Smooth muscle cell (in vitro differentiated cells): ENCODE data around the gene NELFB. TPM values are rescaled to one million over a fixed set of nuclear protein-coding genes. Genes with fewer than 3 reads are reported as not detected.

Source experiments
- DNase-seq: peaks from one replicate; lab custom pipeline; 2025; ENCODE audit not compliant: unreplicated experiment; lab: John Stamatoyannopoulos, UW
- H2AFZ ChIP-seq: fragments of 200-600 bp; sonication (generic); 2 replicates; pipeline ENCODE4 v1.6.0; 2016; ENCODE audit warnings: antibody characterized with exemption, low read depth, mild to moderate bottlenecking
- H3F3A ChIP-seq: fragments of 200-600 bp; sonication (generic); 2 replicates; pipeline ENCODE4 v1.6.0; 2017; ENCODE audit warnings: antibody characterized with exemption, low read depth
- H3K27ac ChIP-seq: fragments of 200-600 bp; sonication (generic); 2 replicates; pipeline ENCODE4 v1.5.1; 2016; ENCODE audit warnings: low read depth, mild to moderate bottlenecking
- H3K27me3 ChIP-seq: fragments of 200-600 bp; sonication (generic); 2 replicates; pipeline ENCODE4 v1.6.1; 2016; ENCODE audit warnings: low read depth, mild to moderate bottlenecking
- H3K36me3 ChIP-seq: fragments of 200-600 bp; sonication (generic); 2 replicates; pipeline ENCODE4 v1.5.1; 2016; ENCODE audit warnings: low read depth
- H3K4me1 ChIP-seq: fragments of 200-600 bp; sonication (generic); 2 replicates; pipeline ENCODE4 v1.5.1; 2016; ENCODE audit warnings: low read depth
- H3K4me2 ChIP-seq: fragments of 200-600 bp; sonication (generic); 2 replicates; pipeline ENCODE4 v1.6.0; 2016; ENCODE audit warnings: mild to moderate bottlenecking
- H3K4me3 ChIP-seq: fragments of 200-600 bp; sonication (generic); 2 replicates; pipeline ENCODE4 v1.5.1; 2016; ENCODE audit warnings: mild to moderate bottlenecking
- H3K79me2 ChIP-seq: fragments of 200-600 bp; sonication (generic); 2 replicates; pipeline ENCODE4 v1.6.0; 2016; ENCODE audit warnings: low read depth, mild to moderate bottlenecking
- H3K9ac ChIP-seq: fragments of 200-600 bp; sonication (generic); 2 replicates; pipeline ENCODE4 v1.6.0; 2016; ENCODE audit warnings: low read depth
- H3K9me3 ChIP-seq: fragments of 200-600 bp; sonication (generic); replicated peaks from 2 replicates; pipeline ENCODE4 v1.5.1; 2016; ENCODE audit warnings: low read depth
- H4K20me1 ChIP-seq: fragments of 200-600 bp; sonication (generic); 2 replicates; pipeline ENCODE4 v1.6.0; 2016; ENCODE audit warnings: low read depth
- CTCF ChIP-seq: fragments of 200-600 bp; sonication (generic); IDR thresholded peaks from 2 replicates; pipeline ENCODE4 v1.5.1; 2017; ENCODE audit warnings: borderline replicate concordance, mild to moderate bottlenecking, antibody characterized with exemption; ENCODE audit not compliant: insufficient read depth, poor library complexity, severe bottlenecking
- WGBS: methylation state at CpG from one replicate; pipeline ENCODE4 v1.1.7; 2016; ENCODE audit warnings: low lambda C conversion rate; 5-methylcytosine and 5-hydroxymethylcytosine counted together
- polyA plus RNA-seq: library from polyadenylated mRNA; unstranded; fragments of >200 nt; fragmentation: Nextera tagmentation; extraction: Ambion mirVana; gene quantifications from 2 replicates; pipeline ENCODE4 v1.2.1, GENCODE V29; 2016
- total RNA-seq: library from RNA; depleted of rRNA; stranded (reverse); fragments of >200 nt; gene quantifications from 2 replicates; pipeline ENCODE4 v1.2.3, GENCODE V29; 2014

The NELFB gene
- total and polyA plus RNA-seq, 2 experiments from 2014 or later, result 23.3 to 60.9 TPM

DNA sequence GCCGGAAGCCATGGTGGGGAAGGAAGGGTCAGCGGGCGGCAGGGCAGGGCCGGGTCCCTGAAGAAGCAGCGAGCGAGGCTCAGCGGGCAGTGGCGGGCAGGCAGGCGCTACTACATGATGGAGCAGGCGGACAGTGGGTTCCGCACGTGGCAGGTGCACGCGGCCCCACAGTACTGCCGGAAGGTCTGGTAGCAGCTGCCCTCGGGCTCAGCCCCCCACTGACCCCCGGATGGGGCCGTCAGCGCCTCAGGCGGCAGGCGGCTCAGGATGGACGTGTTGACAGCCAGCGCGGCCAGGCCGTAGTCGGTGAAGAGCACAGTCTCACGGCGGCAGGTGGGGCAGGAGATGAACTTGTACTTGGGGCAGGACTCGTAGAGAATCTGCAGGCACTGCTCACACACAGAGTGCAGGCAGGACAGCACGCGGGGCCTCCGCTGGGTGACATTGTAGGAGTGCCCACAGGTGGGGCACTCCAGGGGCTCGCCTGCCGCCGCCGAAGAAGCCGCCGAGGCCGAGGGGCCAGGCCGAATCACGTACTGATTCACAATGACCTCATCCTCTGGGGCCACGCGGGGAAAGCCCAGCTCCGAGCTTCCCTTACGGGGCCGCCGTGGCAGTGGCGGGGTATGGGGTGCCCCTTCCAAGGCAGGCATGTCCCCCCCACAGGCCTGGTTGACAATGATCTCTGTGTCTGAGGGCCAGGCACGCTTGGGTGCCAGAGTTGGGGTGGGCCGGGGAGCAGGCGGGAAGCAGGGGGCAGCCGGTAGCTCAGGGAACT, 34.6 kb upstream of the NELFB start:
- H3K36me3 ChIP-seq, result no peaks in the 10 kb centered on the region
- 93% methylated on average over 47 of the region's 52 CpGs for WGBS
- no peak for TF ChIP-seq CTCF
- no peak overlapping the region for H3K4me3 ChIP-seq
- H3K9me3 ChIP-seq, result no peaks in the 10 kb centered on the region
- no peak overlapping the region for H3K9ac ChIP-seq
- H3K27ac ChIP-seq, result no peak overlapping the region
- no peak overlapping the region for H2AFZ ChIP-seq
- no peak for DNase-seq
- no peaks in the 10 kb centered on the region for H3K79me2 ChIP-seq
- no peaks in the 10 kb centered on the region for H3F3A ChIP-seq
- no peaks in the 10 kb centered on the region for H4K20me1 ChIP-seq
- H3K4me1 ChIP-seq, result peaks cover 8% of the 10 kb centered on the region
- H3K4me2 ChIP-seq, result no peak overlapping the region
- no peaks in the 10 kb centered on the region for H3K27me3 ChIP-seq

- H3K9ac ChIP-seq, result no peak overlapping the region
- H3K27ac ChIP-seq, result no peak overlapping the region
- H3K4me2 ChIP-seq, result peak overlapping the region; percentile 85
- H3K79me2 ChIP-seq, result no peaks in the 10 kb centered on the region
- WGBS, result 96% methylated on average over 9 of the region's 14 CpGs
- no peak overlapping the region for H2AFZ ChIP-seq
- H3F3A ChIP-seq, result no peaks in the 10 kb centered on the region
- H3K36me3 ChIP-seq, result no peaks in the 10 kb centered on the region
- no peaks in the 10 kb centered on the region for H3K9me3 ChIP-seq
- DNase-seq, result no peak
- H3K4me3 ChIP-seq, result no peak overlapping the region
- H3K4me1 ChIP-seq, result peaks cover 8% of the 10 kb centered on the region
- TF ChIP-seq CTCF, result no peak
- no peaks in the 10 kb centered on the region for H3K27me3 ChIP-seq
- H4K20me1 ChIP-seq, result no peaks in the 10 kb centered on the region
Observed at GRCh38 chr9:137221095-137221505, 34.0 kb upstream of the NELFB start.

GRCh38 chr9:137221506-137222111, 33.5 kb upstream of the NELFB start:
- no peak overlapping the region for H2AFZ ChIP-seq
- H4K20me1 ChIP-seq, result no peaks in the 10 kb centered on the region
- WGBS, result 18% methylated on average over 6 of the region's 61 CpGs
- no peak for DNase-seq
- H3K27me3 ChIP-seq, result no peaks in the 10 kb centered on the region
- no peaks in the 10 kb centered on the region for H3K79me2 ChIP-seq
- no peak for TF ChIP-seq CTCF
- H3K27ac ChIP-seq, result no peak overlapping the region
- no peaks in the 10 kb centered on the region for H3K36me3 ChIP-seq
- H3K9me3 ChIP-seq, result no peaks in the 10 kb centered on the region
- peak overlapping the region; percentile 48 for H3K4me3 ChIP-seq
- H3K4me2 ChIP-seq, result peak overlapping the region; percentile 85
- peaks cover 8% of the 10 kb centered on the region for H3K4me1 ChIP-seq
- H3F3A ChIP-seq, result no peaks in the 10 kb centered on the region
- no peak overlapping the region for H3K9ac ChIP-seq
